Muscle layer of duodenum (tissue), 2 donors: ENCODE measurements around the gene LGALS1.

Experiments used
- H3K27ac ChIP-seq: one replicate; pipeline ENCODE4 v1.7.0; 2013; ENCODE audit warnings: mild to moderate bottlenecking, low read length
- H3K27me3 ChIP-seq: one replicate; pipeline ENCODE4 v1.7.0; 2013; ENCODE audit warnings: low read depth, mild to moderate bottlenecking, control low read depth, low read length
- H3K36me3 ChIP-seq, 2 donors: one replicate each; pipeline ENCODE4 v1.7.0; 2013; ENCODE audit warnings: low read length in 2 of 2, control low read depth in 1 of 2, mild to moderate bottlenecking in 1 of 2; ENCODE audit not compliant: insufficient read depth in 2 of 2, control insufficient read depth in 1 of 2
- H3K4me1 ChIP-seq, 2 donors: one replicate each; pipeline ENCODE4 v1.7.0; 2013; ENCODE audit warnings: low read length in 2 of 2, mild to moderate bottlenecking in 2 of 2, control low read depth in 1 of 2, moderate library complexity in 1 of 2; ENCODE audit not compliant: insufficient read depth in 2 of 2, control insufficient read depth in 1 of 2
- H3K4me3 ChIP-seq, 2 donors: one replicate each; pipeline ENCODE4 v1.7.0; 2013; ENCODE audit warnings: low read length in 2 of 2, low read depth in 1 of 2, mild to moderate bottlenecking in 1 of 2
- H3K9me3 ChIP-seq, 2 donors: one replicate each; pipeline ENCODE4 v1.7.0; 2013; ENCODE audit warnings: low read length in 2 of 2, control low read depth in 1 of 2, mild to moderate bottlenecking in 1 of 2; ENCODE audit not compliant: control insufficient read depth in 1 of 2
- donor health status: healthy.

LGALS1 gene

DNA sequence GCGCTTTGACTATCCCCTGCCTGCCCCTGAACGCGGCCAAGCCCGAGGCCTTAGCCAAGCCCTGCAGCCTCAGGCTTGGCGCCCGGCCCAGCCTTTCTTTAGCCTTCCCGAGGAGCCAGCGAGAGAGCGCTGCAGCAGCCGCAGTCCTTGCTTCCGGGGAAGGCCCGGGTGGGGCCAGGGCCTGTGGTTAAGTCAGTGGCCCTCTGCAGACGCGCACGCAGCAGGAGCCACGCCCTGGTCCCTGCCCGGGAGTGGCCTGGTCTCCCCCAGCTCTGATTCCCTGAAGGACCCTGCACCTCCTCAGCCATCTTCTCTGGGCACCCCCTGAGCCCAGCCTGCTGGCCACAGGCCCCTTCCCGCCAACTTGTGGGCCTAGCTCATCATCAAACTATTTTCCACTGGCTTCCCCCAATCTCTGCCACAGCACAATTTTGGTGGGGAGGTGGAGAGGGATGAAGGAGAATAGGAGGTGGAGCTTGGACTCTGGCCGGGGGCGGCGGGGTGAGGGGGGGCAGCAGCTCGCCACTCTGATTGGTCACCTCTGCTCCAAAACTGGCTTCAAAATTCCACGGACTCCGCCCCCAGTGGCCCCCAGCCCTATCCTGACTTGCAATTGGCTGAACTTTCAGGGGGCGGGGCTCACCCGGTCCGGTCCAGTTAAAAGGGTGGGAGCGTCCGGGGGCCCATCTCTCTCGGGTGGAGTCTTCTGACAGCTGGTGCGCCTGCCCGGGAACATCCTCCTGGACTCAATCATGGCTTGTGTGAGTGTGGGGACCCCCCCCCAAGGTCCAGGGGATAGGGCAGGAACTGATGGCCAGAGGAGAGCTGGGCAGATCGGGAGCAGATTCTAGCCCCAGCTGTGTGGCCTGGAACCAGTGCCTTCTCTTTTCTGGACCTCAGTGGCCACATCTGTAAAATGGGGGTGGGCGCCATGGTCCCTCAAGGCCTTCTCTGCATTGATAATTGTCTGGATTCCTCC is at the start of gene LGALS1:
Gene LGALS1 (plus strand): TSS at position 686 of the 979 bp plus-strand sequence. CDS start 67 bp downstream, at position 753.
- peaks cover 4 to 29% of the 10 kb centered on the region in 2 donors for H3K4me1 ChIP-seq
- peaks cover 5% of the 10 kb centered on the region in 2 donors for H3K36me3 ChIP-seq

GRCh38 chr22:37625737-37626136 is 49.7 kb upstream of the LGALS1 start:
- no peaks in the 10 kb centered on the region for H3K27me3 ChIP-seq
- H3K36me3 ChIP-seq = peaks cover 5 to 36% of the 10 kb centered on the region in 2 donors
- H3K27ac ChIP-seq = no peak overlapping the region
- no peaks in the 10 kb centered on the region for H3K9me3 ChIP-seq
- no peak overlapping the region for H3K4me3 ChIP-seq
- peaks cover 10 to 35% of the 10 kb centered on the region in 2 donors for H3K4me1 ChIP-seq

More for the DNA sequence above, at the start of gene LGALS1:
- Histone ChIP-seq H3K27ac (peak within 1 kb of the TSS; percentile 89), H3K4me3 (peak within 1 kb of the TSS; percentile 78 to 80), H3K9me3 (no peaks in the 10 kb centered on the region), H3K27me3 (no peaks in the 10 kb centered on the region)

GRCh38 chr22:37626144-37626543 is 49.3 kb upstream of the LGALS1 start:
- peaks cover 5 to 37% of the 10 kb centered on the region in 2 donors for H3K36me3 ChIP-seq
- H3K9me3 ChIP-seq = no peaks in the 10 kb centered on the region
- H3K27me3 ChIP-seq = no peaks in the 10 kb centered on the region
- peak overlapping the region; percentile 23 for H3K27ac ChIP-seq
- peaks cover 10 to 35% of the 10 kb centered on the region in 2 donors for H3K4me1 ChIP-seq
- H3K4me3 ChIP-seq = peak overlapping the region in 1 of 2 donors; percentile 1

- Histone ChIP-seq H3K36me3 (peaks cover 5 to 37% of the 10 kb centered on the region in 2 donors), H3K9me3 (no peaks in the 10 kb centered on the region), H3K4me1 (peaks cover 10 to 35% of the 10 kb centered on the region in 2 donors), H3K27me3 (no peaks in the 10 kb centered on the region), H3K4me3 (peak overlapping the region in 1 of 2 donors; percentile 1), H3K27ac (peak overlapping the region; percentile 23)
Measured at GRCh38 chr22:37626556-37627075, 48.8 kb upstream of the LGALS1 start.

DNA sequence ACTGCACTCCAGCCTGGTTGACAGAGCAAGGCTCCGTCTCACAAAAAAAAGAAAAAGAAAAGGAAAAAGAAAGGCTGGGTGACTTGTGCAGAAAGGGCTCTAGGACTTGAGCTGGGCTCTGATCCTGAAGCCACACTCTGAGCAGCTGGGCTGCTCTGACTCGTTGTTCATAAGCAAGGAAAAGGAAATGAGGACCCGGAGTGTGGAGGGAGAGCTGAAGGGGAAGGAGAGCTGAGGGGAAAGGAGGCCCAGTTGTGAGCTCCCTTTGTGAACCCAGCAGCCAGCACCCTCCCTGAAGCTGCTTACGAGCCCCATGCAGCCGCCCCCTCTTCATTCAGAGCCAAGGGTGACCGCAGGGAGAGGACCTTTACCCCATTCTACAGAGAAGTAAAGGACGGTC is 48.3 kb upstream of the LGALS1 start:
- Histone ChIP-seq H3K27ac (peak overlapping the region; percentile 16), H3K4me1 (peaks cover 10 to 35% of the 10 kb centered on the region in 2 donors), H3K9me3 (no peaks in the 10 kb centered on the region), H3K4me3 (no peak overlapping the region), H3K36me3 (peaks cover 5 to 39% of the 10 kb centered on the region in 2 donors), H3K27me3 (no peaks in the 10 kb centered on the region)

DNA sequence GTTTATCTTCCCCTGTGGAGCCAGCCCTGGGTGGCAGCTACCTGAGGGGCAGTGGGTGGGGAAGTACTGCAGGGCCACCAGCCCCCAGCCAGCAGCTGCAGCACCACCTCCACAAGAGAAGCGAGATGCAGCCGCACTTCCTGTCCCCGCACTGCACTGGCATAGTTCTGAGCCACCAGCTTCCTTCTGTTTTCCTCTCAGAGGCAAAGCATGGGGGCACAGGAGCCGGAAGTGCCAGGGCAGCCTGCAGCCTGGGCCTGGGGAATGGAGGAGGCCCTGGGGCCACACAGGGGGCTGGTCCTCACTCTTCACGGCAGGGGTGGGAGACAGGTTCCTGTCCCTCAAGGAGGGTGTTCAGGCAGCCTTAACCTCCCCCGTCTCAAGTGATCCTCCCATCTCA is 47.9 kb upstream of the LGALS1 start:
- H3K4me1 ChIP-seq = peaks cover 12 to 38% of the 10 kb centered on the region in 2 donors
- H3K27me3 ChIP-seq = no peaks in the 10 kb centered on the region
- no peaks in the 10 kb centered on the region for H3K9me3 ChIP-seq
- H3K36me3 ChIP-seq = peaks cover 5 to 43% of the 10 kb centered on the region in 2 donors
- peak overlapping the region; percentile 16 for H3K27ac ChIP-seq
- no peak overlapping the region for H3K4me3 ChIP-seq

DNA sequence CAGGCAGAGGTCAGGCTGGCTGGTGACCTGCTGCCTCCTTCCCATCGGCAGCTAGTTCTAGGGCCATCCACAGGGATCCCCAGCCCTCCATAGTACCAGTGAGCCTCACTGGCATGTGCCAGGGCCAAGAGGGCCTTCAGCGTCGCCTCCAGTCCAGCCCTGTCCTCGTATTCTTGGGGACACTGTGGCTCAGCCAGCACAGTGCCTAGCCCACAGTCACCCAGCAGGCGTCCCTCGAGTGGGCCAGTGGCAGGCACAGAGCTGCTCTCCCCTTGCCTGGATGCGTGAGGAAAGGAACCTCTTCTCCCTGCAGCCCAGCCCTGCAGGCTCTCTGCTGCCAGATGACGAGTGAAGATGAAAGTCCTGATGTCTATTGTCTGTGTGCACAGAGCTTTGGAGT is 46.6 kb upstream of the LGALS1 start:
- H3K4me1 ChIP-seq = peaks cover 20 to 43% of the 10 kb centered on the region in 2 donors
- H3K27me3 ChIP-seq = no peaks in the 10 kb centered on the region
- H3K9me3 ChIP-seq = no peaks in the 10 kb centered on the region
- H3K36me3 ChIP-seq = peaks cover 5 to 36% of the 10 kb centered on the region in 2 donors
- H3K27ac ChIP-seq = no peak overlapping the region
- no peak overlapping the region for H3K4me3 ChIP-seq

DNA sequence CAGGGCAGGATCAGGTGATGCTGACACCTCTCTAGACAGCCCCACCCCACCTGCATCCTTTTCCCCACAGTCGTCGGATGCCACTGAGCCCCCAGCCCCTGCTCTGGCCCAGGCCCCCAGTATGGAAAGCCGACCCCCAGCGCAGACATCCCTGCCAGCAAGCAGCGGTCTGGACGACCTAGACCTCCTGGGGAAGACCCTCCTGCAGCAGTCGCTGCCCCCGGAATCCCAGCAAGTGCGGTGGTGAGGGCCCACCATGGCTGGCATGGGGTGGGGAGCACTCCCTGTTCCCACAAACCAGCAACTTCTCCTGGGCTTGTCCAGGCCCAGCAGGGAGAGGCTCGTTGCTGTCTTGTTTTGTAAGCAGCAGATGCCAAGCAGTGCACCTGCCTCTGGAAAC is 45.5 kb upstream of the LGALS1 start:
- H3K36me3 ChIP-seq = peaks cover 5 to 36% of the 10 kb centered on the region in 2 donors

DNA sequence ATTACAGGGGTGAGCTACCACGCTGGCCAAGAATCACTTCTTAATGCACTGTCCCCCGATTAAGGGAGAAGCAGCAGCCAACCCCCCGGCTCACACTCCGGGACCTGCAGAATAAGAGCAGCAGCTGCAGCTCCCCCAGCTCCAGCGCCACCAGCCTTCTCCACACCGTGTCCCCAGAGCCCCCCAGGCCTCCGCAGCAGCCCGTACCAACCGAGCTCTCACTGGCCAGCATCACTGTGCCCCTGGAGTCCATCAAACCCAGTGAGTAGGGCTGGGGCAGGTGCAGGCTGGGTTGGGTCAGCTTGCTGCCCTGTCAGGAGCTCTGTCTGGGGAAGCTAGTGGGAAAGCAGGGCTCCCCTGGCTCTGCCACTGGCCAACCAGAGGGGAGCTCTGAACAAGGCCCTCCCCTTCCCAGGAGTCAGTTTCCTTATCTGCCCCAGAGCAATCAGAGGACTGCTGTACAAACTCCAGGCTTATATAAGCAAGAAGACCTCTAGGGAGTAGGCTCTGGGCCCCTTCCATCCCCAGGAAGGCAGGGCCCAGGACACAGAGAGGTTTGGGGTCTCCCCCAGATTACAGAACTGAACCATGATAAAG is 44.5 kb upstream of the LGALS1 start:
- H3K4me3 ChIP-seq = no peak overlapping the region
- H3K27ac ChIP-seq = no peak overlapping the region
- H3K9me3 ChIP-seq = no peaks in the 10 kb centered on the region
- H3K36me3 ChIP-seq = peaks cover 5 to 36% of the 10 kb centered on the region in 2 donors
- no peaks in the 10 kb centered on the region for H3K27me3 ChIP-seq
- peaks cover 35 to 55% of the 10 kb centered on the region in 2 donors for H3K4me1 ChIP-seq

More for the DNA sequence above, 45.5 kb upstream of the LGALS1 start:
- Histone ChIP-seq H3K27me3 (no peaks in the 10 kb centered on the region), H3K9me3 (no peaks in the 10 kb centered on the region), H3K4me3 (no peak overlapping the region), H3K4me1 (peaks cover 30 to 52% of the 10 kb centered on the region in 2 donors), H3K27ac (no peak overlapping the region)

DNA sequence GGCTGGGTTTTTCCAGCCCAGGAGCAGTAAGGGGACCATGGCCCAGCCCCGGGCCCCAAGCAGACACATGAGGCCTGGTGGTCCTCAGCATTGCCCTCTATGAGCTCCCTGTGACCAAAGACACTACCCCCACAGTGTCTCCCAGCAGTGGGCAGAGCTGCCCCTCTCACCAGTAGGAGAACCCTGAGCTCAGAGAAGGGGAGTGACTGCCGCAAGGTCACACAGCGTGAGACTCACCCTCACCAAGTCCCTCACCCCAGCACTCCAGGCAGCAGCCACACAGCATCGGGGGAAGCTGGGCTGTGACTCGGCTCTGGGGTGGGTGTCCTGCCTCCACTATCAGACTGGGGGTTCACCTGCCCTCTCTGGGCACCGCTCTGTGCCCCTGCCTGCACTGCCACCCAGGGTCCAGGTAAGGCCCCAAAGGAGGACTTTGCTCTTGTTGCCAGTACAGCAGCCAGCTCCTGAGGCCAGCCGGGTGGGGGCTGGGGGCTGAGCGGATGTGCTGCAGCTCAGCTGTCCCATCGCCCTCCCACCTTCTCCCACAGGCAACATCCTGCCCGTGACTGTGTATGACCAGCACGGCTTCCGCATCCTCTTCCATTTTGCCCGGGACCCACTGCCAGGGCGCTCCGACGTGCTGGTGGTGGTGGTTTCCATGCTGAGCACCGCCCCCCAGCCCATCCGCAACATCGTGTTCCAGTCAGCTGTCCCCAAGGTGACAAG is 43.8 kb upstream of the LGALS1 start:
- peaks cover 5 to 36% of the 10 kb centered on the region in 2 donors for H3K36me3 ChIP-seq
- H3K4me1 ChIP-seq = peaks cover 29 to 48% of the 10 kb centered on the region in 2 donors
- no peak overlapping the region for H3K4me3 ChIP-seq
- no peaks in the 10 kb centered on the region for H3K9me3 ChIP-seq
- no peak overlapping the region for H3K27ac ChIP-seq
- no peaks in the 10 kb centered on the region for H3K27me3 ChIP-seq
